Measurements from ENCODE around the gene TRIM17.
"Not testable (repeated sequence)": the region's sequence is repeated elsewhere in the genome, so short reads cannot be mapped to it uniquely, and the experiment has no call there.

Gene TRIM17

GRCh38 chr1:228448372-228448771 lies 31.7 kb upstream of the TRIM17 start:
- no peak for DNase-seq (ENCODE audit: low read depth)

GRCh38 chr1:228446852-228447251 lies 30.2 kb upstream of the TRIM17 start:
- no peak for DNase-seq (ENCODE audit: low read depth)

- no peak for DNase-seq (ENCODE audit: low read depth)
Measured at GRCh38 chr1:228445843-228446650, 29.4 kb upstream of the TRIM17 start.

GRCh38 chr1:228445490-228445842 lies 28.8 kb upstream of the TRIM17 start:
- DNase-seq (ENCODE audit: low read depth), result no peak

- DNase-seq (ENCODE audit: low read depth), result no peak
Measured at GRCh38 chr1:228443395-228443794, 26.7 kb upstream of the TRIM17 start.

- no peak for DNase-seq (ENCODE audit: low read depth)
Measured at GRCh38 chr1:228440761-228441500, 24.3 kb upstream of the TRIM17 start.

- DNase-seq (ENCODE audit: low read depth), result no peak
Measured at GRCh38 chr1:228438266-228438665, 21.6 kb upstream of the TRIM17 start.

- DNase-seq (ENCODE audit: low read depth), result no peak
Measured at GRCh38 chr1:228437424-228437962, 20.8 kb upstream of the TRIM17 start.

- DNase-seq (ENCODE audit: low read depth), result no peak
Measured at GRCh38 chr1:228434689-228435088, 18.0 kb upstream of the TRIM17 start.

- not testable (repeated sequence) for DNase-seq (ENCODE audit: low read depth)
Measured at GRCh38 chr1:228433337-228434053, 16.8 kb upstream of the TRIM17 start.

- no peak for DNase-seq (ENCODE audit: low read depth)
Measured at GRCh38 chr1:228430243-228430642, 13.6 kb upstream of the TRIM17 start.

- no peak for DNase-seq (ENCODE audit: low read depth)
Measured at GRCh38 chr1:228429698-228430097, 13.0 kb upstream of the TRIM17 start.

- DNase-seq (ENCODE audit: low read depth), result no peak
Measured at GRCh38 chr1:228429007-228429406, 12.3 kb upstream of the TRIM17 start.

GRCh38 chr1:228428412-228428811 lies 11.8 kb upstream of the TRIM17 start:
- DNase-seq (ENCODE audit: low read depth), result no peak

- DNase-seq (ENCODE audit: low read depth), result no peak
Measured at GRCh38 chr1:228426518-228427175, 10.0 kb upstream of the TRIM17 start.

GRCh38 chr1:228424685-228425660 lies 8.3 kb upstream of the TRIM17 start:
- DNase-seq (ENCODE audit: low read depth), result no peak

- no peak for DNase-seq (ENCODE audit: low read depth)
Measured at GRCh38 chr1:228423404-228424053, 6.9 kb upstream of the TRIM17 start.

GRCh38 chr1:228420968-228421826 lies 4.5 kb upstream of the TRIM17 start:
- DNase-seq (ENCODE audit: low read depth), result no peak

GRCh38 chr1:228417483-228418203 lies 982 bp upstream of the TRIM17 start:
- DNase-seq (ENCODE audit: low read depth), result no peak
